Natural killer cell treated with Interleukin-12 subunit alpha and Interleukin-12 subunit beta and Interleukin-15 and Interleukin-18, amount 100 ng/mL, for 72 hours (primary cell): Measurements from ENCODE around the gene ADSS1. TPM values are rescaled to one million over a fixed set of nuclear protein-coding genes. Genes with fewer than 3 reads are reported as not detected.

Source experiments
- ATAC-seq, 2 donors: fragments of 150-1000 bp; cut with Tn5 transposase in 1 of 2; sonication (Bioruptor Pico), chemical (Tn5 transposase) in 1 of 2; 2 replicates each; pipeline ENCODE4 v1.10.0; 2021
- DNase-seq: peaks from one replicate; pipeline ENCODE4 v3.0.0; 2022; ENCODE audit warnings: low spot score
- H3K27ac Mint-ChIP-seq, 2 donors: 1 replicate in 1 of 2; 2 replicates in 1 of 2; pipeline ENCODE4 v1.8.0; 2022; ENCODE audit warnings: mixed read lengths in 2 of 2, mild to moderate bottlenecking in 1 of 2, moderate library complexity in 1 of 2
- H3K27me3 Mint-ChIP-seq, 2 donors: 1 replicate in 1 of 2; 2 replicates in 1 of 2; pipeline ENCODE4 v1.8.0; 2022; ENCODE audit warnings: mixed read lengths in 2 of 2
- H3K36me3 Mint-ChIP-seq: one replicate; pipeline ENCODE4 v1.8.0; 2022; ENCODE audit warnings: mixed read lengths
- H3K4me1 Mint-ChIP-seq, 2 donors: 1 replicate in 1 of 2; 2 replicates in 1 of 2; pipeline ENCODE4 v1.8.0; 2022; ENCODE audit warnings: low read depth in 2 of 2, mixed read lengths in 2 of 2, mild to moderate bottlenecking in 1 of 2
- H3K4me3 Mint-ChIP-seq: one replicate; pipeline ENCODE4 v1.8.0; 2022; ENCODE audit warnings: mixed read lengths
- H3K9me3 Mint-ChIP-seq: 2 replicates; pipeline ENCODE4 v1.8.0; 2022; ENCODE audit warnings: mixed read lengths
- total RNA-seq, 2 donors: library from RNA; stranded (reverse); gene quantifications; one replicate each; pipeline ENCODE4 v1.2.3, GENCODE V29; 2022

Gene ADSS1
- total RNA-seq, 2 donors from 2014 or later: 0.50 to 0.61 TPM

DNA sequence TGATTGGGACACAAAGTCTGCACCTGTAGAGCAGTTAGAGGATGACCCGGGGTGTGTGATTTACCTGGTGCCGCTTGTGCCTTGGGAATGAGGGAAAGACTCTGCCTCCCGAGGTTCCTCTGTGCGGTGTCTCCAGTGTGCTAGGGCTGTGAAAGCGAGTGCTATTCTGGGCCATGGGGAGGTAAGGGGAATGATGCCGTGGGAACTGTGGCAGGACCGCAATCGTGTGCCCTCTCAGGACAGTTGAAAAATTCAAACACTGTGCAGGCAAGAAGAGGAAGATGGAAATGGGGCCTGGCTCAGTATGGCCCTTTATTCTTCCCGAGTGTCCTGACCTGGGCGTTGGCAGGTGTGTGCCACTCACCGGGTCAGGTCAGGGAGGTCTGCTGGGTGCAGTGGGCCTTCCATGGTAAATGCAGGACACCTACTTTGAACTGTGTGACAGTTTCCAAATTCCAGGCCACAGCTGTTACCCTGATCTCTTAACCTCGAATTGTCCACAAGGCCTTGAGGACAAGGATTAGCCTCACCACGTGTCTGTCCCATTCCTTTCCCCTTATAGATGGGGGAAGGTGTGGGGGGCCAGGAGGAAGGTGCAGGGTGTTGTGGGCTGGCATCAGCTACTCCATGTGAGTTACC, 30.3 kb downstream of the ADSS1 start:
- ATAC-seq: no peak
- Mint-ChIP-seq H3K4me3 (peak overlapping the region; percentile 97), H3K4me1 (peaks cover 18 to 29% of the 10 kb centered on the region in 2 donors), H3K27ac (peak overlapping the region; percentile 78 to 84), H3K9me3 (no peaks in the 10 kb centered on the region), H3K27me3 (peaks cover 0 to under 1% of the 10 kb centered on the region in 2 donors), H3K36me3 (no peaks in the 10 kb centered on the region)
- DNase-seq: no peak

DNA sequence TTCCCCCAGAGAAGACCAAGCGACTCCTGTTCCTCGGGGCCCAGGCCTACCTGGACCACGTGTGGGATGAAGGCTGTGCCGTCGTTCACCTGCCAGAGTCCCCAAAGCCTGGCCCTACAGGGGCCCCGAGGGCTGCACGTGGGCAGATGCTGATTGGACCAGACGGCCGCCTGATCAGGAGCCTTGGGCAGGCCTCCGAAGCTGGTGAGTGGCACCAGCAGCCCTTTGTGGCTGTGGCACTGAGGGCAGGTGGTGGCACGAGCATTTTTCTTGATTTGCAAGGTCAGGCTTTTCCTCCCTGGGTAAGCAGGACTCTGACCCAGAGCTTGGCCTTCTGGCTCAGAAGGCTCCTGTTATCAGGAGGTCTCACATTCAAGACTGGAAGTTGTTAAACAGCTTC, 31.6 kb downstream of the ADSS1 start:
- ATAC-seq (no peak), DNase-seq (no peak)
- peaks cover 18 to 29% of the 10 kb centered on the region in 2 donors for H3K4me1 Mint-ChIP-seq
- H3K36me3 Mint-ChIP-seq: no peaks in the 10 kb centered on the region
- no peaks in the 10 kb centered on the region for H3K9me3 Mint-ChIP-seq
- H3K4me3 Mint-ChIP-seq: no peak overlapping the region
- no peaks in the 10 kb centered on the region for H3K27me3 Mint-ChIP-seq
- no peak overlapping the region for H3K27ac Mint-ChIP-seq

DNA sequence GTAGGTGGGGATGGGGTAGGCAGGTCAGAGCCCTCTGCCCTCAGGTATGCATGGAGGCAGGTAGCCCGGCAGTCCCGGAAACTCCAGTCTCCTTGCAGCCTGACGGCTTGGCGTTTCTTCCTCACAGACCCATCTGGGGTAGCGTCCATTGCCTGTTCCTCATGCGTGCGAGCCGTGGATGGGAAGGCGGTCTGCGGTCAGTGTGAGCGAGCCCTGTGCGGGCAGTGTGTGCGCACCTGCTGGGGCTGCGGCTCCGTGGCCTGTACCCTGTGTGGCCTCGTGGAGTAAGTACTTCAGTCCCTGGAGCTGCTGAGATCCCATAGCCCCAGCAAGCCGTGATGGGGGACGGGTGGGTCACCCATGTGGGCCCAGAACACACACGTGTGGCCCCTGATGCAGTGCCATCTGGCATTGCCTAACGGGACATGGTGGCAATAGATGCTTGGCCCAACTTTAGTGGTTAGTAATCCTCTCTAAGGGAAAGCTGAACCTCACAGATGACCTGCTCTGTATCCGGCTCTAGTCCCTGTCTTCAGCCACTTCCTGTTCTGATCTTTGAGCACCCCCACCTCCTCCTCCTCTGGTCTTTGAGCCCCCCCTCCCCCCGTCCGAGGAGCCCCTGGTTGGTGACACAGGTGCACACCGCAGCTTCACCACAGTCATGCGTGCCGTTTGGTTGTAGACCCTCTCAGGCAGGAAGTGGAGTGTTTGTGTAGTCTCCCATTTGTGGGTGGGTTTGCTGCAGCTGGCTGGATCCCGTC, 32.6 kb downstream of the ADSS1 start:
- Mint-ChIP-seq H3K36me3 (no peaks in the 10 kb centered on the region), H3K4me1 (peaks cover 18 to 34% of the 10 kb centered on the region in 2 donors), H3K4me3 (no peak overlapping the region), H3K27me3 (no peaks in the 10 kb centered on the region), H3K9me3 (no peaks in the 10 kb centered on the region), H3K27ac (no peak overlapping the region)
- no peak for ATAC-seq
- DNase-seq: no peak

DNA sequence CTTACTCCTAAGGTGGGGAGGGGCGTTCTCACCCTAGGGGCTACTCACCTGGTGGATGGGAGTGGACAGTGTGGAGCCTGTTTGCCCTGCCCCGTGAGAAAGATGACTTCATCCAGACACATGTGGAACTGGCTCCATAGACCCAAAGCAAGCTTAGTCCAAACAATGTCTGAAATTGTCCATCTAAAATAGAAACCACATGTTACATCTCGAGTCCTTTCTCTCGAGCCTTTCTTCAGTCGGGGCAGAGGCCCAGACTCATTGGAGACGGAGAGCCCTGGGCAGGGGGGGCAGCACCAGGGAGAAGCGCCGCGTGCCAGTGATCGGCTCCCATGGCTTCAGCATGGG, 33.2 kb downstream of the ADSS1 start:
- Mint-ChIP-seq H3K36me3 (no peaks in the 10 kb centered on the region), H3K4me1 (peaks cover 18 to 34% of the 10 kb centered on the region in 2 donors), H3K27ac (no peak overlapping the region), H3K4me3 (no peak overlapping the region), H3K9me3 (no peaks in the 10 kb centered on the region), H3K27me3 (no peaks in the 10 kb centered on the region)
- no peak for ATAC-seq
- DNase-seq: no peak

DNA sequence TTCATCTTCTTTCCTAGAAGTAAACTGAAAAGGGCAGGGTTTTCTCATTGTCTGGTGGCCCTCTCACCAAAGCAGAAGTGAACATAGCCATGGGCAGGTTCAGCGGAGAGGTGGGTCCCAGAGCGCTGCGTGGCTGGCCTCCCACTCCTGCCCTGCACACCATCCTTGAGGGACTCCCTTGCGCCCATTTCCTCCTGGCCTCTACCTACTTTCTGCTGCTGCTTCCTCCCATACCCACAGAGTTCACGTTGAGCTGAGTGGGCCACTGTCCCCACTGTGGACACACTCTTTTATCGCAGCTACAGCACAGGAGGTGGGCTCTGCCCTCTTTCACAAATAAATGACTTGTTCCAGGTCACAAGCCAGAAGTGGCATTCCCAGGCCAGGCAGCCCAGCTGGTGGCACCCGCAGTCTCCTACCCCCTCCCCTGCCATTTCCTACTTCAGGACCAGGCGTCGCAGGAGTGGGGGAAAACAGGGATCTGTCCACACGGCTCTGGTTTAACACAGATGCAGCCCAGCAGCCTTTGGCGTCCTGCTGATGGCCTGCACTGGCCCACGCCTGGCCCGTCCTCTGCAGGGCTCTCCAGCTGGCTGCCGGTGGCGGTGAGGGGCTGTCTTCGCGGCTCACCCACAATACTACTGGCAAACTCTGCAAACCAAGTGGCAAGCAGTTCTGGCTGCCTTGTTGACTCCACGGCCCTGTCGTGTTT, 33.8 kb downstream of the ADSS1 start:
- H3K4me1 Mint-ChIP-seq: peaks cover 18 to 34% of the 10 kb centered on the region in 2 donors
- DNase-seq (no peak), ATAC-seq (no peak)
- H3K9me3 Mint-ChIP-seq: no peaks in the 10 kb centered on the region
- no peak overlapping the region for H3K27ac Mint-ChIP-seq
- no peak overlapping the region for H3K4me3 Mint-ChIP-seq
- H3K27me3 Mint-ChIP-seq: no peaks in the 10 kb centered on the region
- no peaks in the 10 kb centered on the region for H3K36me3 Mint-ChIP-seq

DNA sequence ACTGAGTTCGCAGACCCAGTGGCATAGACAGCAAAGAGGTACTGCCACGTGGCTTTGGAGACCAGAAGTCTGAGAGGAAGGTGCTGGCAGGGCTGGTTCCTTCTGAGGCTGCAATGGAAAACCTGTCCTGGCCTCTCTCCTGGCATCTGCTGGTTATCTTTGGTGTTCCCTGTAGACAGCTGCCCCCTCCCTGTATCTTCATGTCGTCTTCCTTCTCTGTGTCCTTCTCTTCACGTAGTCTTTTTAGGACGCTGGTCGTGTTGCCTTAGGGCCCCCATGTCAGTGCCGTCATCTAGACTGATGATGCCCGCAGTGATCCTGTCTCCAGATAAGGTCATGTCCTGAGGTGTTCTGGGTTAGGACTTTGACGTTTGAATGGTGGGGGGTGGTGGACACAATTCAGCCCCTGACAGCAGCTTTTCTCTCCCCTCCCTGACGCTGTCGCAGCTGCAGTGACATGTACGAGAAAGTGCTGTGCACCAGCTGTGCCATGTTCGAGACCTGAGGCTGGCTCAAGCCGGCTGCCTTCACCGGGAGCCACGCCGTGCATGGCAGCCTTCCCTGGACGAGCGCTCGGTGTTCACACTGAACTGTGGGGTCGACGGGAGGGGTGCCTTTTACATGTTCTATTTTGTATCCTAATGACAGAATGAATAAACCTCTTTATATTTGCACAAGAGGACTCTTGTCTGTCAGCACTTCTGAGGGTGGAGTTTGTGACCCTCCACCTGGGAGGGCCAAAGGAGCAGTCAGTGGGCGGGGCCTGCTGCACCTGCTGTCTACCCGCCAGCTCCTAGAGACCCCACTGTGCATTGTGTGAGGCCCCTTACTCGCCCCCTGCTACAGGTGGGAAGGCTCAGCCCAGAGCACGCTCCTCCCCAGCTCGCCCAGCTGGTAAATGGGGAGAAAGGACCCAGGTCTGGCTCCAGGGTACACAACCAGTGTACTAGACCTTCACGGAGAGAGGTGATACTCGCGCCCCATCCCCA, 35.2 kb downstream of the ADSS1 start:
- ATAC-seq: no peak

DNA sequence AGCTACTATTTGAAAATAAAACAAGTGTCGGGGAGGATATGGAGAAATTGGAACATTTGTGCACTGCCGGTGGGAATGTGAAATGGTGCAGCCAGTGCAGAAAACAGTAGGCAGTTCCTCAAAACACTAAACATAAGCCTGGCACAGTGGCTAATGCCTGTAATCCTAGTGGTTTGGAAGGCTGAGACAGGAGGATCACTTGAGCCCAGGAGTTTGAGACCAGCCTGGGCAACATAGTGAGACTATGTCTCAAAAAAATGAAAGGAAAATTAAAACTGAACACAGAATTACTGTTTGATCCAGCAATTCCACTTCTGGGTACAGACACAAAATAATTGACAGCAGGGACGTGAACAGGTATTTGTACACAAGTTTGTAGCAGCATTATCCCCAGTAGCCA, 41.5 kb downstream of the ADSS1 start:
- Mint-ChIP-seq H3K4me1 (peaks cover 0 to 5% of the 10 kb centered on the region in 2 donors), H3K9me3 (no peaks in the 10 kb centered on the region)
- no peak for ATAC-seq

More for the DNA sequence above, 35.2 kb downstream of the ADSS1 start:
- Mint-ChIP-seq H3K27me3 (no peaks in the 10 kb centered on the region), H3K4me3 (no peak overlapping the region), H3K36me3 (no peaks in the 10 kb centered on the region), H3K27ac (no peak overlapping the region), H3K9me3 (no peaks in the 10 kb centered on the region), H3K4me1 (peaks cover 9 to 24% of the 10 kb centered on the region in 2 donors)
- DNase-seq: no peak

DNA sequence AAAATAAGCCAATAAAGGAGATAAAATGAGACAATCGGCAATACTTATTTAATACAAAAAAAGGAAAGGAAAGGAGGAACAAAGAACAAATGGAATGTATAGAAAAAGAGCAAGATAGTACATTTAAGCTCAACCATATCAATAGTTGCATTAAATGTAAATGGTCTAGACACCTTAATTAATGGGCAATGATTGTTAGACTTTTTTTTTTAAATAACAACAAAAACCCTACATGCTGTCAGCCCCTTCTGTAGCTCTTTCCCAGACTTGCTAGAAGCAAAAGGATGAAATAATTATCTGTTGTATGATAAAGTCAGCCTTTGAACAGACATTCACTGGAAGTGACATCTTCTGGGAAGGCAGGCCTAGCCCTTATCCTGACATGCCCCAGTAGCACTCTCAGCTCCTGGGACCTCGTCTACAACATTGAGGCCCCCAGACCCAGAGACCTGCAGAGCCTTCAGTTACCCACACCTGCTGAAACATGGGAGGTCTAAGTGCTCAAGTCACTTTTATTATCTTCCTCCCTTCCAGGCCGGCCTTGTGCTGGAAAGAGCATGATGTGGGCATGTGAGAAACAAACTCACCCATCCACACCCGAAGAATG, 42.3 kb downstream of the ADSS1 start:
- DNase-seq (no peak), ATAC-seq (no peak)
- peaks cover 0 to under 1% of the 10 kb centered on the region in 2 donors for H3K4me1 Mint-ChIP-seq
- H3K27me3 Mint-ChIP-seq: no peaks in the 10 kb centered on the region
- no peaks in the 10 kb centered on the region for H3K36me3 Mint-ChIP-seq
- no peaks in the 10 kb centered on the region for H3K9me3 Mint-ChIP-seq
- H3K4me3 Mint-ChIP-seq: no peak overlapping the region
- H3K27ac Mint-ChIP-seq: no peak overlapping the region

More for the DNA sequence above, 41.5 kb downstream of the ADSS1 start:
- no peaks in the 10 kb centered on the region for H3K36me3 Mint-ChIP-seq
- no peaks in the 10 kb centered on the region for H3K27me3 Mint-ChIP-seq
- DNase-seq: no peak
- no peak overlapping the region for H3K4me3 Mint-ChIP-seq
- H3K27ac Mint-ChIP-seq: no peak overlapping the region

DNA sequence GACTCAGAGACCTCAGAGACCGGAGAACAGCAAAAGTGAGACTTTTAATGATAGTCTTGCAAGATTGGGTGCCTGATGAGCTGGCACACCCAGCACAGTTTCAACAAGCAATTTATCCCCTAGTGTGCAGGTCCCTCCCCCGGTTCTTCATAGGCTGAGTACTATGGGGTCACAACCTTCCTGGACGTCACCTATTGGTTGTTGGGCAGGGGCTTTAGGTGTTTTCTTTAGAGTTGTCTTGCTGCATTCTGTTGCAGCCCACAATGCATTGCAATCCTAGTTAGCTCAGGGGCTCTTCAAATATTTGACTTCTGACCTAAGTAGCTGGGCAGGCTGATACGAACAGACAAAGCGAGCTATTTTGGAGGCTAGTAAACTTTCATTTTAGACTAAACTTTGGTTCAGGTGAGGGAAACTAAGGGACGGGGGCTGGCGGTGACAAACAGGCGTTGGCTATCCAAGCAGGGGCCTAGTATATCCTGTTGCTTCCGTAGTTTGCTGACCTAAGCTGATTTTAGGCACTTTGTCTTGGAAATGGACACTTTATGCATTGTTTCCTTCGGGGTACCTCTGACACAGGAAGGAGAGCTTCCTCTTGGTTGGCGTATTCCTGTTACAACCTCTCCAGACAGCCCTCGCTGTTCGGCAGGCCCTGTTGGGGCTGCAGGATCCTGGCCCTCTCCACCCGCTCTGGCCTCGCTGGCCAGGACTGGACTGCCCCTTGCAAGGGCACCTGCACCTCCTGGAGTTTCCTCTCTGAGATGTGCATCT, 43.0 kb downstream of the ADSS1 start:
- ATAC-seq (no peak), DNase-seq (no peak)
- Mint-ChIP-seq H3K9me3 (no peaks in the 10 kb centered on the region), H3K36me3 (no peaks in the 10 kb centered on the region), H3K27me3 (no peaks in the 10 kb centered on the region), H3K4me3 (no peak overlapping the region), H3K4me1 (no peaks in the 10 kb centered on the region), H3K27ac (no peak overlapping the region)

DNA sequence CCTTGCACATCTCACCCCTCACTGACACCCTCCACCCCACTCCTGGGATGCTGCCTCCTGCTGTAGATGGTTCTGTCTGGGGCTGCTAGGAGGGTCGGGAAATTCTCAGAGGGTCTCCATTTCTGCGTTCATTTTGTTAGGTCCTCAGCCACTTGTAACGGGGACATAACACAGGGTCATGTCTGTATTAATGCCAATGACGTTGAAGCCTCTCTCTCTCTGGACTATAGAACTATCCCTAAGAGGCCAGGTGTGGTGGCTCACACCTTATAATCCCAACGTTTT, 43.5 kb downstream of the ADSS1 start:
- Mint-ChIP-seq H3K4me1 (no peaks in the 10 kb centered on the region), H3K4me3 (no peak overlapping the region), H3K36me3 (no peaks in the 10 kb centered on the region), H3K9me3 (no peaks in the 10 kb centered on the region), H3K27ac (no peak overlapping the region), H3K27me3 (no peaks in the 10 kb centered on the region)
- DNase-seq (no peak), ATAC-seq (no peak)

DNA sequence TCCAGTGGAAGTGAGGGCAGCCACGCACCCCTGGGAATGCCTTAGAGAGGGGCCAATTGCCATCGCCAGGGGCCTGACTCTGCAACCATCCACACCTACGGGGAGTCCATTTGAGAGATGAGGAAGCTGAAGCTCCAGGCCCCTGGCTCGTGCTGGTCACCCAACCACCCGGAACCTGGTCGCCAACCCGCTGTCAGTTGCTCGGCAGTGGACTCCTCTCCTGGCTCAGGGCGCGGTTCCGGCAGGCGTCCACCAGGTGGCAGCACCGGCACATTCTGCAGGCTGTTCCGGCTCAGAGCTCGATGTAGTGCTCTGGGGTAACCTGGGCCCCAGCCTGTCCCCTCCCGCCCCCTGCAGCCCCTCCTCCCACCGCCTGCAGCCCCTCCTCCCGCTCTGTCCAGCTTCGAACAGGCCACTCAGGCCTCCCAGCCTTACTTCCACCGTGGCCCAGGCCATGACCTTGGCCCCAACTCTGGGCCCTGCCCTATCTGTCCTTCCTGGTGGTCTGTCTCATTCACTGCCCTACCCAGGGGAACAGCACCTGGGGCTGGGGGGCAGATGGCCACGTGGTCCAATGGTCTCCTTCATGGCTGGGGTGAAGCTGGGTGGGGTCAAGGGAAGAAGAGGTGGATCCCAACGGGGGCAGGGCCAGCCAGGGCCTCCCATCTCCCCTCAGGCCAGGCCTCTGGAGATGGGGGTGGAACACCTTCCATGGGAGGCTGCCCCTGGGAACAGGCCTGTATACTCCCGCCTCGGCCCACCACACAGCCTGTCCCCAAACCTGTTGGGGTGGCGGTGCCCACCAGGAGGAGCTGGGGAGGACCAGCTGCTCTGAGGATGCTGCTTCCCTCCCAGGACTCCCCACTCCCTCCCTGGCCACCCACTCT, 44.7 kb downstream of the ADSS1 start:
- ATAC-seq: peak; percentile 87 to 92
- Mint-ChIP-seq H3K36me3 (no peaks in the 10 kb centered on the region), H3K4me1 (no peaks in the 10 kb centered on the region), H3K4me3 (no peak overlapping the region), H3K9me3 (no peaks in the 10 kb centered on the region), H3K27me3 (no peaks in the 10 kb centered on the region), H3K27ac (no peak overlapping the region)
- peak; percentile 90 for DNase-seq
